Measurements from ENCODE around the gene GPRIN1. TPM values are rescaled to one million over a fixed set of nuclear protein-coding genes. Genes with fewer than 3 reads are reported as not detected.

GPRIN1 gene
- total RNA-seq, 1 donor, result 2.6 TPM

- DNase-seq (ENCODE audit: low read depth), result no peak
- no peak overlapping the region for H3K4me3 ChIP-seq (ENCODE audit: low read depth, low read length)
Observed at GRCh38 chr5:176653401-176654385, 43.7 kb upstream of the GPRIN1 start.

GRCh38 chr5:176652136-176652535 lies 42.2 kb upstream of the GPRIN1 start:
- DNase-seq (ENCODE audit: low read depth), result no peak
- TF ChIP-seq CTCF (IDR thresholded peaks at IDR 0.05; ENCODE audit: insufficient read depth, low read depth, low read length), result no peak
- no peak overlapping the region for H3K4me3 ChIP-seq (ENCODE audit: low read depth, low read length)

More at GRCh38 chr5:176653401-176654385, 43.7 kb upstream of the GPRIN1 start:
- no peak for TF ChIP-seq CTCF (IDR thresholded peaks at IDR 0.05; ENCODE audit: insufficient read depth, low read depth, low read length)

- DNase-seq (ENCODE audit: low read depth), result no peak
- H3K4me3 ChIP-seq (ENCODE audit: low read depth, low read length), result no peak overlapping the region
- TF ChIP-seq CTCF (IDR thresholded peaks at IDR 0.05; ENCODE audit: insufficient read depth, low read depth, low read length), result no peak
Observed at GRCh38 chr5:176651472-176651980, 41.6 kb upstream of the GPRIN1 start.

- DNase-seq (ENCODE audit: low read depth), result no peak
- no peak overlapping the region for H3K4me3 ChIP-seq (ENCODE audit: low read depth, low read length)
- no peak for TF ChIP-seq CTCF (IDR thresholded peaks at IDR 0.05; ENCODE audit: insufficient read depth, low read depth, low read length)
Observed at GRCh38 chr5:176650354-176650884, 40.5 kb upstream of the GPRIN1 start.

GRCh38 chr5:176648474-176649194 lies 38.7 kb upstream of the GPRIN1 start:
- DNase-seq (ENCODE audit: low read depth), result no peak
- peak overlapping the region; percentile 87 for H3K4me3 ChIP-seq (ENCODE audit: low read depth, low read length)
- TF ChIP-seq CTCF (IDR thresholded peaks at IDR 0.05; ENCODE audit: insufficient read depth, low read depth, low read length), result no peak

GRCh38 chr5:176647843-176648473 lies 38.0 kb upstream of the GPRIN1 start:
- DNase-seq (ENCODE audit: low read depth), result peak; percentile 31
- H3K4me3 ChIP-seq (ENCODE audit: low read depth, low read length), result peak overlapping the region; percentile 87
- TF ChIP-seq CTCF (IDR thresholded peaks at IDR 0.05; ENCODE audit: insufficient read depth, low read depth, low read length), result no peak

Data from fibroblast of villous mesenchyme (primary cell).